Pons (tissue), 1 donor: ENCODE data around the gene TRIO.
A peak's percentile ranks its signal among the peaks of the same experiment; 100 is the strongest.

Experiments used
- DNase-seq: peaks from one replicate; pipeline ENCODE4 v3.0.0-alpha.2; 2016; ENCODE audit warnings: low spot score

TRIO gene

DNA sequence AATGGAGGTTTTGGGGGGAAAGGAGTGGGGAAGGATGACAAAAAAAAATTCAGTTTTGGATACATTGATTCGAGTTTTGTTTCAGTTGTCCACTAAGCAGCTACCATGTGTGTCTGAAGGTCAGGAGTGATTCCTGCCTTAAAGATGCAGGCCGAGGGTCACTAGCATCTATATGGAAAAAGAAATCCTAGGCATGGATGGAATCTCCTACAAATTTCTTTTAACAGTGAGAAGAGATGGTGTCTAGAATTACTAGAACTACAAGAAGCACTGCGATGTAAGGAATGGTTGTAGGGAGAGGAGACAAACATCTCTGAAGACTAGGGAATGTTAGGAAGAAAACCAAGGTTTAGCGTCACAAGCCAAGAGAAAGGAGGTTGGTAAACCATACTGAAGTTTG is 19.6 kb upstream of the TRIO start:
- DNase-seq = no peak

DNA sequence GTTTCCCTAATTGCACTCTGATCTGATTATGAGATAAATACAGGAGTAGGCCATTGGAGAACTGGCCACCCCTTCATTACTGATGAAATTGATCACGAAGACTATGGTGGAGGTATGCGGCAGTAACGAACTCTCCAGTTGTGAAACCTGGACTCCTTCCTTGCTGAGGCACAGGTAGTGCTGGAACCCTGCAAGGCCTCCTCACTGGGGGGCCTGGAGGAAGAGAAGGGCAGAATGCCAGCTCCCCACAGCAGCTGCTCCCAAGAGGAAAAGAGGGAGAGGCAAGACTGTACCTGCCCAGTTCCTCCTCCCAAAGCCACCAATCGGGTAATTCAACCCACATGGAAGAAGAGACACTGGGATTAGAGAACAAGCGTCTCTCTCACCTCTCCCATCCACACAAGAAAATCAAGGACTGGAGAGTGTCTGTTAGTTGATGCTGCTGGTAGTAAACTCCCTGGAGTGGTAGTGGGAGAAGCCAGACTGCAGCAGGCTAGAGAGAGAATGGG is 19.1 kb upstream of the TRIO start:
- no peak for DNase-seq

DNA sequence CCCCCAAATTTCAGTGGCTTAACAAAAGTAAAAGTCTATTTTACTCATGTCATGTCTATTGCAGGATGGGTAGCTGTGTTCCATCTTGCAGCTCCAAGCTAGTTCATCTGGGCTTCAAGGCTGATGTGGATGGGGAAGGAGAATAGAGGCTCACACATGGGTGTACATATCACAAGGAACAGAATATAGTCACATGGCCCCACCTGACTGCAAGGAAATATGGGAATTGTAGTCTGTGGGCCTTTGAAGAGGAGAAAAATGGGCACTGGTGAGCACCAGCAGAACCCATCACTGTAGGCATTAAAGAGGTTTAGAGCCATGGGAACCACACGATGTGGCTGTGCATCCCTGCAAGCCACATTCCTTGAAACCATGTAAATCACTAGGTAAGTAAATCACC is 17.9 kb upstream of the TRIO start:
- DNase-seq = no peak

DNA sequence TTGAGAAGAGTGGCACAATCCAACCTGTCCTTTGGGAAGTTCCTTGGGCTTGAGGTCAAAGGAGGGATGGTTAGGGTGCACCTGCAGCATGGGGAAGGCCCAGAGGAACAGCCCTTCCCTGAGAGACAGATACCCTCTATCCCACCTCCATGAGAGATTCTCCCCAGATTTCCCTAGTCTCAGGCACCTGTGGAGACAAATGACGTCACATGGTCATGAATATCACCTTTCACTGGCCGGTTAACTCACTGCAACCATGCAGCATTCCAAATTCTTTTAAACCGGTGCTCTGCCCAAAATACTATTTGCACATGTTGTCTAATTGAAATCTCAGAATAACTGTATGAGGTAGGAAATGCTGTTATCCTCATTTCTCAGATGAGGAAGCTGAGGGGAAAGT is 15.6 kb upstream of the TRIO start:
- DNase-seq = no peak

DNA sequence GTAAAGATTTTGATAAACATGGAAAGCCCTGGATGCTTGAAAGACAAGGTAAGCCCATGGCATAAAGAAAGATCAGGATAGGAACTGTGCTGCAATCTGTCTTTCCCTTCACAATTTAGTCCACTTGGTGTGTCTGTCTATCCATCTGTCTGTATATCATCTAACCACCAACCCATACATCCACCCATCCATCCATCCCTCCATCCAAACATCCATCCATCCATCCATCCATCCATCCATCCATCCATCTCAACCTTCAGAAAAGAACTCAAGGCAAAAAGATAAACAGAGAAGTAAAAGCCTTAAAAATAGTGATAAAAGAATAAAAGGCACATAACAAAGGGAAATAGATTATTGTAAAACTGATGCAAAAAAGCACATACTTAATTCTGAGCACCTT is 15.1 kb upstream of the TRIO start:
- no peak for DNase-seq

DNA sequence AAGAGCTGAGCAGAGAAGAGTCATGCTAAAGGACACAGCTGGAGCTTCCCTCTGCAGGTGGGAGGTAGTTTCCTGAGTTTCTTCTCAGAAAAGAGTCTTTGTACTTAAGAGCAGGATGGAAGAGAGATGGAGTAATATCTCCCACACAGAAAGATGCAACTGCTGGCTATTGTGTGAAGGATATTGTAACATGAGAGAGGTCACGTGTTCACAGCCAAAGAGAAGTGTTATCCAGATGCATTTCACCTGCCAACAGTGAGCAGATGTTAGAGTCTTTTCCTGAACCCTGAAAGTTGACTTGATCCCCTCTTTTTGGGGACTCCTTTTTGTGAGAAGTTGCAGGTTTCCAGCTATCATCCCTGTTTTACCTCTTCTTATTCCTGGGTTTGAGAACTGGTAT is 14.0 kb upstream of the TRIO start:
- no peak for DNase-seq

DNA sequence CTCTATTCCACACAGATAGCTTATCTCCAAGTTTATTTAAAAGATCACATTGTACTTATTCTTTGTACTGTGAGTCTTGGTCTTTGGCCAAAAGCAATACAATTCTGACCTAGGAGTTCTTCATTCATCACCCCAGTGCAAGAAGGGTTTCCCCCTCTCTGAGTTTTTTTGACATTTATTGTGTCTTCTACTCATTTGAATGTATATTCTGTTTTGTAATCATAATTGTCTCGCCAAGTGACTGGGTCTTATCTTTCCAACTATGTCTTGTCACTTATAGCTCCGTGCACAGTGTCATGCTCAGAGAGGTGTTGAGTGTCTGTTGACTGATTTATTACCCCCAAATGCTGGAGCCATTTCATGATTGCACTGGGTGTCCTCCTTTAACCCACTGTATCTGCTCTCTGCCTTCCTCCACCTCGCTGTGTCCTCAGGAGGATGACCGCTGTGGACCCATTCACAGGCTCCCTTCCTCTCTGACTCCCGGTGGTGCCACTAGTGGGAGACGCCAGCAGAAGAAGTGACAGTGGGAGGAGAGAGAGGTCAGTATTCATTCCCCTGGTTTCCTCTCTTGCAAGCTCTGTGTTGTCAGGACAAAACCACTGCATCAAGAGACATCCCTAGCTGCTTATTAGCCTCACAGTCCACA is 11.2 kb upstream of the TRIO start:
- no peak for DNase-seq

DNA sequence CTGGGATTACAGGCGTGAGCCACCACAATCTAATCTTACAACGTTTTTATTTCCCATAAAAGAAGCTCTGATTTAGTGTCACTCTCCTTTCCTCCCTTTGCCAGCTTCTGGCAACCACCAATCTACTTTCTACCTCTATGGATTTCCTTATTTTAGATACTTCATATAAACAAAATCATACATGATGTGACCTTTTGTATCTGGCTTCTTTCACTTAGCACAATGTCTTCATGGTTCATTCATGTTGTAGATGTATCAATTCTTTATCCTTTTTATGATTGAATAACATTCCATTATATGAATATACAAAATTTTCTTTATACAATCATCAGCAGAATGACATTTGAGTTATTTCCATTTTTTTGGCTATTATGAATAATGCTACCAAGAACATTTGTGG is 9.7 kb upstream of the TRIO start:
- no peak for DNase-seq

DNA sequence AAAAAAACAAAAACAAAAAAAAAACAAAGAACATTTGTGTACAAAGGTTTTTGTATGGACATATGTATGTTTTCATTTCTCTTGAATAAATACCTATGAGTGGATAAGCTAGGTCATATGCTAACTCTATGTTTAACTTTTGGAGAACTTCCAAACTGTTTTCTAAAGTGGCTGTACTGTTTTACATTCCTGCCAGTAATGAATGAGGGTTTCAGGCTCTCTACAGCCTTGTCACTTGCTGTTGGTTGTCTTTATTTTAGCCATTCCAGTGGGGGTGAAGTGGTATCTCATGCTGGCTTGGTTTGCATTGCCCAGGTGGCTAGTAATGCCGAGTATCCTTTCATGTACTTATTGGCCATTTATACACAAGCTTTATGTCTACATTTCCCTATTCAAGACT is 9.1 kb upstream of the TRIO start:
- no peak for DNase-seq

DNA sequence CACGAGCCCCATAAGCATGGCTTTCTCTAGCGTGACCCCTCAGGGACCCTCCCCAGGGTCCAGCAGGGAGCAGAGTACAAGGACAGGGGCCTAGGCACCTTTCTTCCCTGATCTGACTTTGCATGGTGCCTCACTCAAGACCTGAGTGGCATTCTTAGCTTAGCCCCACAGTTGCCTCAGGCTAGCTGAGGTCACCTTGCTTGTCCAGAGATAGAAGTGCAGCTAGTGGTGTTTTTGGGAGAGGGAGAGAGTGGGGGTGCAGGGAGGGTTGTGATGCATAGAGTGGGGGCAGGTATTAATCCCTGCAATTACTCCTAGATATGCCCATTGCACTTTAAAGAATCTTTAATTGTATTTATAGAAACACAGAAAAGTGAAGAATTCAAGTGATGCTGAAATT is 8.4 kb upstream of the TRIO start:
- no peak for DNase-seq

DNA sequence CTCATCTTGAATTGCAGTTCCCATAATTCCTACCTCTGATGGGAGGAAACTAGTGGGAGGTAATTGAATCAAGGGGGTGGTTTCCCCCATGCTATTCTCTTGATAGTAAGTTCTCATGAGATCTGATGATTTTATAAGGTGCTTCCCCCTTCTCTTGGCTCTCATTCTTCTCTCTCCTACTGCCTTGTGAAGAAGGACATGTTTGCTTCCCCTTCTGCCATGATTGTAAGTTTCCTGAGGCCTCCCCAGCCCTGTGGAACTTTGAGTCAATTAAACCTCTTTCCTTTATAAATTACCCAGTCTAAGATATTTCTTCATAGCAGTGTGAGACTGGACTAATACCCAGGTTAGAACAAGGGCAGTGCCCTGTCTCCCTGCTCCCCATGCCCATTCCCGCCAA is 7.5 kb upstream of the TRIO start:
- no peak for DNase-seq

DNA sequence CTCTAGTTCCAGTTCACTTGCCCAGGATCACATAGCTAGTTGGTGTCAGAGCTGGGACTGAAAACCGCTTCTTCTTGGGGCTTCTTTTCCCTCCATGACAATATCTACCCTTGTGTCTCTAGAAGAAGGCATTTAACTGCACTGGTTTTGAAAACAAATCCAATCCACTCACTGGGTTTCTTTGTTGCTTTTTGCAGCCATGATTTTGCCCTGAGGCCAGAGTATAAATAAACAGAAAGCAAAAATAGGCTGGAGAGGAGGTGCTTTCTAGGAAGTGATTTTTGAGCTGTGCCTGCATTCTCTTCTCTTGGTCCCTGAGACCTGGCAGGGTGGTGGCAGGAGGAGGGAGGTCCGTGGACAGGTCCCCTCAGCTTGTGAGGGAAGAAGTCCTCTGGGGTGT is 6.9 kb upstream of the TRIO start:
- no peak for DNase-seq

DNA sequence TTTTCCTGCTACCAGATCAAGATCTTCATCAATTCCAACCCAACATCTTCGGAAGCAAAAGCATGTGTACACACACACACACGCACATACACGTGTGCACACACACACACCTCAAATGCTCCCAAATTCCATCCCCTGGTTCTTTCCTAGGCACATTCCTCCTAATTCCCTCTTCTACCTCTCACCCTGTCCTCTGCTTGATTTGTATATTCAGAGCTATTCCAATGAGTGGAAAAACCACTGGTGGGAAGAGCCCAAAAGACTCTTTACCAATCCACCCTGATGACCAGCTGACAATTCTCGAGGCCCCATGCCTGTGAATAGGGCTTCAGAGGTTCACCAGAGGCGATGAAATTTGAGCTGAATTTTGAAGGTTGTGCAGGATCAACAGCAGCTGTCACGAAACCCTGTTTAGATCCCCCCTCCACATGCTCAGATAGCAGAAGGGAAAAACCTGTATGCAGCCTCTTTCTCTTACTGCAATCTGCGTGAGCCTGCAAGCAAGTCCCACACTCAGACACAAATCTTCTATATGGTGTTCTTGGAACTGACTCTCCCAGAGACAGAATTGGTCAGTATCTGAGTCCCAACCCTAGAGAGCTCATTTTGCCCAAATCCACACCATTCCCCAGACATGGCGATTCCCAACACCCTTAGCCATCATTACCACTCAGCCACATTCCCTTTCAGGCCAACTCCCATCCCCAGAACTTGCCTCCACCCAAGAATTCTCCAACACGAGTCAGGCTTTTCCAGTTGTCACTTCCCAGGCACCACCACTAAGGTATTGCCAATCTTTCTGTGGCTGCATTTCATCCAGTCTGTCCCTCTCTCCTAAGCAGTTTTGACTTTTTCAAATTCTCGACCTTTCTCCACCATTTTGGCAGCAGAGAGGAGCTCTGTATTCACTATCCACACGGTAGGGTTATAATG is 4.3 kb upstream of the TRIO start:
- DNase-seq = no peak

DNA sequence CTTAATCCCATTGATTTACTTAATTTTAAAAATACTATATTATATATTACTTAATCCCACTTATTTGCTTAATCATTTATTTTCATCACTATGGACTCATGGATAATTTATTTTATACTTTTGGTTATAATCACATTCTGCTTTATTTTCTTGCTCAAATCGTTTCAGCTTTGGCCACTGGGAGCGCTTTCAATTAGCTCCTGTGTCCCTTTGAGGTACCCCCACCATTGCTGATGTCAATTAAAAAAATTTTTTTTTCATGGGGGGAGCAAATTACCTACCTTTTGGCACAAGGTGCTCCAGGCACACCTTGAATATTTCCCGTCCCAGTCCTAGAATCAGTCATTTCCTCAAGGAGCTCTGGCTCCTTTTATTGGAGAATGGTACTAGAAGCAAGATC is 1.4 kb upstream of the TRIO start:
- no peak for DNase-seq

DNA sequence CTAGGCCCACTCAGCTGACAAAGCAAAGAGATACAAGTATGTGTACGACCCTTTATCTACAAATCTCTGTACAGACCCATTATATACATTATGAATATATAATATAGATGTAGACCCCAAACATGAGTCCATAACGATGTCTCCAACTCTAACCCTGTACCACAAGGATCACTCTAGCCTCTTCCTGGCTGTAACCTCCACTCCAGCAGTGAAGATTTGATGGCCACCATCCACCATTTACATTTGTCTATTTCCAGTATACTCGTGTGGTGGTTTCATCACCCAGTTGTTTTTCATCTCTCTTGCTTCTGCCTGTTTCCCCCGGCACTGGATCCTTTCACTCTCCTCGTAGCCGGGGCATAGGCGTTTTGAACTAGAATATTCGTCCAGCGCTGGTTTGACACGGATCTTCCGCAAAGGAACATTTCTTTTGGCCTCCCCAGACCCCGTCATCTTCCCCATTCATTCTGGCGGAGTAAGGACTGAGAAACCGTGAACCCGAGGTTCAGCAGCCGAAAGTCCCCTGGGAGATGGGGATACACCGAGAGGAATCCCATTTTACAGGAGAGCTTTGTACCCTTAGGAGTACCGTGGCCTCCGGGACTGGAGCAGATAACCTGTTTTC is 828 bp upstream of the TRIO start:
- DNase-seq = no peak

DNA sequence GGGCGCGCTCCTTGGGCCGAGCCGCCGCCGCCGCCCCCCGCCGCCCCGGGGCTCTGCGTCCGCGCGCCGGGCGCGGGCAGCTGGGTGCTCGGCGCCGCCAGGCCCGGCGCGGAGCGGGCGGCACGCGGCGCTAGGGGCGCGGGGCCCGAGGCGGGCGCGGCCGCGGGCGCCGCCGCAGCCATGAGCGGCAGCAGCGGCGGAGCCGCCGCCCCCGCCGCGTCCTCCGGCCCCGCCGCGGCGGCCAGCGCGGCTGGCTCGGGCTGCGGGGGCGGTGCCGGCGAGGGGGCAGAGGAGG is 351 bp downstream of the TRIO start:
- no peak for DNase-seq

DNA sequence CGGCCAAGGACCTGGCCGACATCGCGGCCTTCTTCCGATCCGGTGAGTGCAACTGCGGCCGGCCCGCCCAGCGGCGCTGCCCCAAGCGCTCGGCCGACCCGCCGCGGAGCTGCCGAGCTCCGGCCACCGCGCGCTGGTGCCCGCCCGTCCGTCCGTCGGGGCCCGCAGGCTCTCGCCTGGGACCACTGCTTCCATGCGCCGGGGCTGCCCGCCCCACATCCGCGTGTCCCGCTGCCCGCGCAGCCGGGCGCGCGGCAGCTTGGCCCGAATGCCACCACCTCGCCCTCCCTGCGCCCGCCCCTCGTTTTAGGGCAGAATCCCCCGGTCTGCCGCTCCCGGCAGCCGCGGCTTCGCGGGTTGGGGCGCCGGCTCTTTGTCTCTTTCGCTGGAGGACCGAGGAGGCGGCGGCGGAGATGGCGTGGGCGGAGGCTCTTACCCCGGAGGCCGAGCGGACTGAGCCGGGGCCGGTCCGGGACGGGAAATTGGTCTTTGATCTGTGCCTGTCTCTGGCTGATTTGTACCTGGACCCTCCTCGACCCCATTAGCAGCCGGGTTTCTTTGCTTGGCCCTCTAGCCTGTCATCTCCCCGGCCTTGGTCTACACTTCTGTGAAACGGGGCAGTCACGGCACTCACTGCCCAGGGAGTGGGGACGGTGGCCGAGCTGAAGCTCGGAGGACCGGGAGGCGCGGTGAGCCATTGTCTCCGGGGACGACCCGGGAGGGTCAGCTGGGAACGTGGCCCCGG is 871 bp downstream of the TRIO start:
- no peak for DNase-seq

DNA sequence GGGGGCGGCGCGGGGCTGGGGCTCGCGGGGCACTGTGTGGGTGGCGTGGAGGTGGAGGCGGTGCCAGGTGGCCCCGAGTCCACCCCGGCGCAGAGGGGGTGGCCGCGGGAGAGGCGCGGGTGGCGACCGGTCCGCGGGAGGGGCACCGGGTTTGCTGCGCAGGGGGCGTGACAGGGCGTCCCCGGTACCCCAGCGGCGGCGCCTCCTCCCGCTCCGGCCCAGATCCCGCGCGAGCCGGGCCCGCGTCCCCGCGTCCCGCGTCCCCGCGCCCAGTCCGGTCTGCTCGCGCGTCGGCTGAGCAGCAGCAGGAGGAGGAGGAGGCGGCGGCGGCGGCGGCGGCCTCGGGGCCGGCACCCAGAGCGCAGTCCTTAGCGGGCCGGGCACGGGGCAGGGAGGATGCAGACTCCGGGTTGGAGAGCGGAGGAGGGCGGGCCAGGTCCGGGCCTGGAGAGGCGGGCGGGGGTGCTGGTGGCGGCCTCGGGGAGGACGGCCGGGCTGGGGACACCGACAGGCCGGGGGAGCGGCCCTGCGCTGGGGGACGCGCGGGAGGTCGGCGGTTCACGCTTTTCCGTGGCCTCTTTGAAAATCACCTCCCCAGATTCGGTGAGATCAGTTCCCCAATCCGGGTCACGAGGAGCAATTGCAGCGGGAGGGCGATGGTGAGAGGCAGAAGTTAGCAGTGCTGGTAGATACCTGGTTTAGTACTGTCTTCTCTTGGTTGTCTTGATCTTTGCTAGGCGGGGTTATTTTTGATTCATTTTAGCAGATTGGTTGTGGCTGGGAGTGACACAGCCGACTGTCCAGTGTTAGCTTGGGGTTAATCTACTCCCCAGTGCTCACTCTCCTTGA is 1.7 kb downstream of the TRIO start:
- DNase-seq = peak; percentile 59

DNA sequence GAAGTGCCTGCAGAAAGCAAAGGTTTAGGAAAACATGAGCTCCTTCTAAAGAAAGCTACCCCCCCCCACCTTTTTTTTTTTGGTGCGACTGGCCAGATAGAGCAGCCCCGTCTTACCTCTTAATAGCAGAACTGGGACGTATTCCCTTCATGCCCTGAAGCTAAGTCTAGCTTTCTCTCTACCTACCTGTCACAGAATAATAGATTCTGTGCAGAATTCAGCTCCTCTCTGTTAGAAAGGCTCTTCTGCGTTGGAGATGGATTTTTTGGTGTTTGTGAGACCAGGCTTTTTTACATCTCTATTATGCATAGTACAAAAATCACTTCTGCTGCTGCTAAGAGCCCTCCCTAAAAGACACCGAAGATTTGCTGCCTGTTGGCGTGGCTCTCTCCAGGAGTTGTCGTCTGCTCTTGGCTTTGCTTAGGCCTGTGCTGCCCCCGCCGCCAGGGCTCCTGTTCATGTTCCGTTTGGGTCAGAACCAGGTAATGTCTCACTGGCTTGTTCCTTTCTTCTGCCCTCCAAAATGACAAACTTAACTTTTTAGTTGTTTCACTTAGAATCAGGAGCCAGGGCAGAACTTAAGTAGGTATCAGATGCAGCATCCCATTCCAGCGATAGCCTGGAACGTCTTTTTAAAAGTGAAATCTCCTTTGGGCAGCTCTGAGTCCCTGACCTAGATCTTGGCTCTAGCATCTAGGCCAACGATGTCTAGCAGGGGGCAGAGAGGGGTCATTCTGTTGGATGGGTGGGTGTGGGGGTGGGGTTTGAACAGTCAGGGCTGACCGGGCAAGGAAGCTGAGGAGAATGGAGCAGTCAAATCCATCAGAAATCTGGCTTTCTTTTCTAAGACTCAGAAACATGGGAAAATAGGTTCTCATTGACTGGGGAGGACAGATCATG is 2.5 kb downstream of the TRIO start:
- no peak for DNase-seq

DNA sequence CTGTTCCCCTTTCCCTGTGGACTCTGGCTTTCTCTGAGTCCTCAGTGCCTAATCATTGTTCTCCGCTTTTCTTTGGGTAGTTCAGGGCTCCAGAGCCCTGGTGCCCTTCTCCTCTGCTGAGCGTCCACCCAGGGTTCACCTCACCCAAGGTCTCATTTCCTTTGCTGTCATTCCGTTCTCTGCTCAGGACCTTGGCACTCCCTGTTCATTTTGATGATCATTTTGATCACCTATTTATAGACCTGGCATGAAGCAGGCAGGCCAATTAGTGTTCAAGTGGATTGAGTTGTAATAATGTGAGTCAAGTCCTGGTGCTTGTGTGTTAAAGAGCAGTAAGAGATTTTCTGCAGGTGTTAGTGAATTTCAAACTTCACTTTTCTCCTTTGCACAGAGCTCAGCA is 3.6 kb downstream of the TRIO start:
- DNase-seq = no peak

DNA sequence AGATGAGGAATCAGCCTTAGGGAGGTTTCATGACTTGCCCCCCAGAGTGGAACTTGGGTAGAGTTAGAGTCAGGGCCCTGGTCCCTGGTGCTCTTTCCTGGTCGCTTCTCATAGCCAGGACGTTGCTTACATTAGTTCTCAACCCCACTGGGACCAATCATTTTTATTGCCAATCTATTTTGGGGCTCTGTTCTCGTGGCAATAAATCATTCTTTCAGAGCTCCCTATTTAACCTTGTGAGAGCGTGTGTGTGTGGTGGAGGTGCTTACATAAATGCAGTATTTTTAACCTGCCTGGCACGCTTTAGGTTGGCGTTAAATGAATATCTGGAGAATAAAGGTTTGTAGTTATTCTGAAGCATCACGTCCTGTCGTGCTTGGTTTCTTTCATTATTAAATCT is 4.1 kb downstream of the TRIO start:
- no peak for DNase-seq
